ACHN (cell line): ENCODE measurements around the gene ADAM19.

ENCODE experiments used
- DNase-seq: peaks from one replicate; pipeline ENCODE4 v3.0.0-alpha.2; 2015
- in situ Hi-C: cut with HindIII; loops from 2 replicates; pipeline ENCODE4 v1.10.0; 2017; ENCODE audit warnings: low sequenced_read_pairs, low pct_ligation_motif_present, low pct_unique_long_range_greater_than_20kb

The ADAM19 gene

DNA sequence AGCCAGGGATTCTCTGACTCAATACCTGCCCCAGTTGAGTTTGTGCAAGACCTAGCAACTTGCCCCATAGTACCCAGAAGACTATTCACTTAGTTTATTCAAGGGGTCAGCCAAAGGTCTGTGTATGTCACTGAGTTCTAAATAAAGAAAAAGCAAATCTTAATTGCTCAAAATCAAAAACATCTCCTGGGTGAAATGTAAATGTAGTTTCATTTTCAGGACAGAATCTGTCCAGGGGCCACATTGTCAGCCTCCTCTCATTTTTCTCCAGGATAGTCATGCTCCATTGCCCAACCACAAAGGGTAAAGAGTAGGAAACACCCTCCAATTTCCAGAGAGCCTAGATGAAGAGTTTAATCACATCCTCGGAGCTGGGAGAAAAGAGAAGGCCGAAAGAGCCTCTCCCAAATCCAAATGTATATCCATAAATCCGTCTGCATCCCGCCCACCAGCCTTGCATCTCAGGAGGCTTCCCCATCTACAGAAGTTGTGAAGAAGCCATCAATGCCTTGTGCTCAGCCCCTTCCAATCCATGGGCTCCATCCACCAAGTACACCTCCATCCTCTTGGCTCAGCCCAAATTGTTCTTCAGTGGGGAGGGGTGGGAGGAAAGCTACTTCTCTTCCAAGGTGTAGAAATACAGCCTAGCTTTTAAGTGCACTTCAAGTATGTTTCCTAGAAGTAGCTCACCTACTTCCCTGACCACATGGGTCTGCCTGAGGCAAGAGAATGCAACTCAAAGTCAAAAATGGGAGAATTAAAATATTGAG is 26.9 kb downstream of the ADAM19 start:
- no peak for DNase-seq
- in situ Hi-C loops = no loop called here

DNA sequence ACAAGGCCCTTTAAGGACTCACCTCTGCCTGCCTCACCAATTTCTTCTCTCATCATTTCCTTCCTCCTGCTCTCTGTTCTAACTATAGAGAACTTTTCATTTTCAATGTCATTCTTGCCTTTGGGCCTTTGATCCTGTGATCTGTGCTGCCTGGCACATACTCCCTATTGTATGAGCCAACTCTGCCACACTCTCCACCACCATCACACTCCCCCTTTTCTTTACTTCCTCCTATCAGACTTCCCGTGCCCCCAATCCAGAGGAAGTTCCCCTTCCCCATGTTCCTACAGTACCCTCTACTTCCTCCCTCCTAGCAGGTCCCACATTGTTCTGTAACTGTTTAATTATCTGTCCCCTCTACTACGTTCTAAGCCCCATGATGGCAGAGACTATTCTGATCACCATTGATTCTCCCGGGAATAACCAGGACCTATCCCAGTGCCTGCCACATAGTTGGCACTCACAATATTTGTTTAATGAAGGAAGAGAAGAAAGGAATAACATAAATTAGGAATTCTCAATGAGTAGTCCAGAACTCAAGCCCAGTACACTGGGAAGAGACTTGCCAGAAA is 27.5 kb downstream of the ADAM19 start:
- no peak for DNase-seq
- in situ Hi-C loops = no loop called here

GRCh38 chr5:157546456-157547100 is 29.0 kb downstream of the ADAM19 start:
- DNase-seq = no peak
- in situ Hi-C loops = no loop called here

DNA sequence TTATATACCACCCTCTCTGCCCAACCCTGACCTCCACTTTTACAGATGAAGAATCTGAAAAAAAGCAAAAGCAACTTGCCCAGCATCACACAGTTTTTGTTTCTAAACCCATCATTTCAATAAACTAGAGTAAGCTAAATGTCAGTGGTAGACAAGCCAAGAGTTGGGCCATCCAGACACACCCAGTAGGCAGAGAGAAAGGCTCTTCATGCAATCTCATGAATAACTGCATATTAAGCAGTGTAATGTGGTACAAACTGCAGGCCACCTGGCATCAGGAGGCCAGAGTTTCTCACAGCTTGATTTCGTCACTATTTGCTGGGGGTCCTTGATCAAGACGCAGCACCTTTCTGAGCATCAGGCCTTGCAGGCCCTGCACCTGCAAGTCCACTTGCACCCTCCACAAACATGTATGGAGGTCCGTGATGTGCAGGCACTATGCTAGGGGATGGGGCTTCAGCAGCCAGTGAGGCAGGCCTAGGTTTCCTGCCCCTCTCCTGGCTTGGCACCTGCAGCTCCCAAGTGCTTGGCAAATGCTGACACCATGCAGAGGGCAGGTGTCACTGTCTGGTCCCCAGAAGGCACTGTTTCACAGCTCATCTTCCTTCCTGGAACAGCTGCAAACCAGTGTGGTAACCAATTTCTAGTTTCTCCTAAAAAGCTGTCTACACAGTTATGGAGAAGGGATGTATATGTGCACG is 29.8 kb downstream of the ADAM19 start:
- no peak for DNase-seq
- in situ Hi-C loops = no loop called here

- in situ Hi-C loops = no loop called here
- no peak for DNase-seq
Measured at GRCh38 chr5:157544623-157544989, 31.0 kb downstream of the ADAM19 start.

DNA sequence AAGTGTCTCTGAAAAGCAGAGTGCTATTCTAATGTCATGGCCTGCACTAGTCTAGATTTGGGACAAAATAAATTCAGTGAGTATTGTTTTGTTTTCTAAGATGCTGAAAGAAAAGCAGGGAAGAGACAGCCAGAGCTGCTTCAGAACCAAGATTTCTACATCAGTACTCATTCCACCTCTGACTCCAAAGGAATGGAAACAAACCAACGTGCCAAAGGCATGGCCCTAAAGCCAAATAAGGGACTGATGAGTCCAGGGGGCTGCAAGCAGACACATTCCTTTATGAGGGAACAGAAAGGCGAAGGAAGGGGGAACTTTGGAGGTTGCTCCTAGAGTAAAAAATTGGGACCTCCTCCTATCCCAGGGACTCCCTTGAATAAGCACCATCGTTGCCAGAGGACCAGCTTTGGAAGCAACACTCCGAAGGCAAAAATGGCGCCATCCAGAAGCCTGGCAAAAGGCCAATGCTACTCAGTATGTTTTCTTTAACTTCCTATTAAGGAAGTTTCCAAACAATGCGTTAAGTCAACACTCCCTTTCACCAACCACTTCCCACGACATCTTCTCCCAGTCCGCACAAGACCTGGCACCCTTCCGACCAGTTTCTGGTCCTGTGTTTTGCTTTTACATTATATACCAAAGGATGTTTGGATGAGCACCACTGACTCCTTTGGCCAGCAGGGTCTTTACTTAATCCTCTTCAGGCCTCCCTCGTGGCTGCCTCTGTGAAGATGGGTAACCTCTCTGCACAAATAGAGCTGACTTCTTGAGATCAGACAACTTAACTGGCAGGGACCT is 31.6 kb downstream of the ADAM19 start:
- in situ Hi-C loops = no loop called here
- DNase-seq = no peak

- no peak for DNase-seq
- in situ Hi-C loops = no loop called here
Measured at GRCh38 chr5:157542282-157543000, 33.1 kb downstream of the ADAM19 start.

- DNase-seq = no peak
- in situ Hi-C loops = no loop called here
Measured at GRCh38 chr5:157541447-157542118, 34.0 kb downstream of the ADAM19 start.

GRCh38 chr5:157540707-157541446 is 34.7 kb downstream of the ADAM19 start:
- no peak for DNase-seq

DNA sequence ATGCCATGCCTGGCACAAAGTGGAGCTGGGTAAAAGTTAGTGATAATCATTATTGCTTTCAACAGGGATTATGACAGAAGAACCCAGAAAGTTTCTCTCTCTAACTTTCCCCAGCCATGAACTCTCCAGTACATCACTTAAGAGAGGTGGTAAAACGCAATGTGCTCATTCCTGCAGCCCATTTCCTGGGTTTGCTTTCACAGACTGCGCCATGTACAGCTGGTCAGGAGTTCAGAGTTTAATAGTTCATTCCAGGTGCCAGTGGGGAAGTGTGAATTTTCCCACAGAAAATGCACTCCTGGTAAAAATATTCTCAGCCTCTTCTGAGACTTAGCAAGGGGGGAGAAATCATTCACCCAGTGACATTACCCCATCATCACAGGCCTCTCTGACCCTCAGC is 35.5 kb downstream of the ADAM19 start:
- in situ Hi-C loops = no loop called here
- no peak for DNase-seq

More at GRCh38 chr5:157540707-157541446, 34.7 kb downstream of the ADAM19 start:
- in situ Hi-C loops = no loop called here

- DNase-seq = no peak
- in situ Hi-C loops = no loop called here
Measured at GRCh38 chr5:157539503-157540022, 36.0 kb downstream of the ADAM19 start.

GRCh38 chr5:157538311-157538710 is 37.3 kb downstream of the ADAM19 start:
- DNase-seq = no peak
- in situ Hi-C loops = no loop called here

- in situ Hi-C loops = no loop called here
- no peak for DNase-seq
Measured at GRCh38 chr5:157535042-157535865, 40.3 kb downstream of the ADAM19 start.

GRCh38 chr5:157533011-157533481 is 42.5 kb downstream of the ADAM19 start:
- in situ Hi-C loops = no loop called here
- no peak for DNase-seq

DNA sequence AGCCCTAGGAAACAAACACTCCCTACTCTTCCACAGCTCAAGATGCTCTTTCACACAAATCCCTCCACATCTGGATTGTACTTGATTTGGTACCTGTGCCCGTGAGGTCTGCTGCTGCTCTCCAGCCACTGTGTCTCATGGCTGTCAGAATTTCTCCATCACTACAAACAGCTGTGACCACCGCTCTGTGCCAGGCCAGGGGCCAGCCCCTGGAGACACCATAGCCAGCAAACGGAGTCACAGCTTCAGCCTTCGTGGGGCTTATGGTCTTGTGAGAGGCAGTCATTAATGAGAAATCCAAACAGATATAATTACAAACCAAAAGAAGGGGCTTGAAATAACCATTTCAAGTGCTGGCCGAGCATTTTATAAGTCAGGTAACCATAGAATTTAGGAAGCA is 43.6 kb downstream of the ADAM19 start:
- no peak for DNase-seq
- in situ Hi-C loops = no loop called here
